SJCRH30 (cell line): ENCODE results near the gene B3GNT7. TPM values are rescaled to one million over a fixed set of nuclear protein-coding genes. Genes with fewer than 3 reads are reported as not detected.

Experiments used
- DNase-seq, 2 experiments: peaks; one replicate each; pipeline ENCODE4 v3.0.0-alpha.2; 2015 to 2020
- H3K27ac ChIP-seq: fragments of 250-450 bp; sonication (Bioruptor Pico); 2 replicates; pipeline ENCODE4 v1.5.1; 2020; ENCODE audit warnings: mild to moderate bottlenecking, moderate library complexity
- H3K27me3 ChIP-seq: fragments of 250-450 bp; sonication (Bioruptor Pico); 2 replicates; pipeline ENCODE4 v1.5.1; 2020; ENCODE audit warnings: mild to moderate bottlenecking, moderate library complexity
- H3K36me3 ChIP-seq: fragments of 250-450 bp; sonication (Bioruptor Pico); 2 replicates; pipeline ENCODE4 v1.5.1; 2020; ENCODE audit warnings: mild to moderate bottlenecking, moderate library complexity
- H3K4me1 ChIP-seq: fragments of 250-450 bp; sonication (Bioruptor Pico); 2 replicates; pipeline ENCODE4 v1.5.1; 2020; ENCODE audit warnings: mild to moderate bottlenecking, moderate library complexity
- H3K4me3 ChIP-seq: fragments of 250-450 bp; sonication (Bioruptor Pico); 2 replicates; pipeline ENCODE4 v1.5.1; 2020; ENCODE audit warnings: mild to moderate bottlenecking, moderate library complexity
- H3K9me3 ChIP-seq: fragments of 250-450 bp; sonication (Bioruptor Pico); replicated peaks from 2 replicates; pipeline ENCODE4 v1.5.1; 2020; ENCODE audit warnings: mild to moderate bottlenecking, moderate library complexity
- total RNA-seq: library from RNA; depleted of rRNA; stranded (reverse); fragments of >200 nt; shearing (Covaris generic); gene quantifications from 2 replicates; pipeline ENCODE4 v1.2.3, GENCODE V29; 2014

The B3GNT7 gene
- total RNA-seq, 1 experiment from 2014 or later = 0.04 TPM

DNA sequence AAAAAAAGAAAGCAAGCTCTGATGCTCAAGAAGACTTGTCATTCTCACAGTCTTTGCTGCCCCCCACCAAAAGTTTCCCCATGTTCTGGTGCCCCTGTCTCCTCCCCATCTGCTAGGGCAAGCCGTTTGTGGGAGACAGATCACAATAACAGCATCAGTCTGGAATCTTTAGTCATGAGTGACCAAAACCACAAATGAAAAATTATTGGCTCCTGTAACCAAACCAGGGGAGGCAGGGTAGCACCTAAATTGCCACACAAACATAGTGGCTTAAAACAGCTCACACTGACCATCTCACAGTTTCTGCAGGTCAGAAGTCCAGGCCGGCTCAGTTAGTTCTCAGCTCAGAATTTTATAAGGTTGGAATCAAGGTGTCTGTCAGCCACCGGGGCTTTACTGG, 9.1 kb upstream of the B3GNT7 start:
- no peak for DNase-seq
- Histone ChIP-seq H3K27ac (no peak overlapping the region), H3K4me1 (peaks cover 18% of the 10 kb centered on the region), H3K36me3 (no peaks in the 10 kb centered on the region), H3K9me3 (0 out of 2 replicates have a peak, but pooled peaks cover 4% of the 10 kb centered on the region), H3K4me3 (no peak overlapping the region), H3K27me3 (no peaks in the 10 kb centered on the region)

DNA sequence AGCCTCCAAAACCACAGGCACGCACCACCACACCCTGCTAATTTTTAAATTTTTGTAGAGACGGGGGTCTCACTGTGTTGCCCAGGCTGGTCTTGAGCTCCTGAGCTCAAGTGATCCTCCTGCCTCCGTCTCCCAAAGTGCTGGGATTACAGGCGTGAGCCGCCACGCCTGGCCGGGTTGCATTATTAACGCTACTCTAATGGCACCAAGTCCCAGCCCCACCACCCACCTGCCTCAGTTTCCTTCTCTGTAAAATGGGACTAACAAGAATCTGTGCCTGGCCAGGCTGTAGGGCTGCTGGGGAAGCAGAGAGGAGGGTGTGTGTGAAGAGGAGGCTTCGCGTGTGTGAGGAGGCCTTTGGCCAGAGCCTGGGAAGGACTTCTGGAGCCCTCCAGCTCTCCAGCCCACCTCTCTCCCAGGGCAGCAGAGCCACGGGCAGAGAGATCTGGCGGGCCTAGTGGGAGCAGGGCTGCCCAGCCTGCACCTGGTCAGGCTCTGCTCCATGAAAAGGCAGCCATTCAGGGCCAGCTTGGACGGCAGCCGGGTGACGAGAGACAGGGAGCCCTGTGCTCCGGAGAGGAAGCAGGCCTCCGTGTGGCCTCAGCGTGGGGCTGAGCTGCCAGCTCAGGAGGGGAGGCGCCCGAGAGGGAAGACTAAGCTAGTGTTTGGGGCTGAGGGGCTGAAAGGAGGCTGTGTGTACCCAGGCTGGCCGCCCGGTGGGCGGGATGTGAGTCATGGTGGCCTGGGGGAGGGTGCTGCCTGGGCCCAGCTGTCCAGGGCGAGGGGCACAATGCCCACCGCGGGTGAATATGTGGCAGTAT, 7.4 kb upstream of the B3GNT7 start:
- Histone ChIP-seq H3K4me3 (peak overlapping the region; percentile 7; the same call in 1 of the 2 replicates), H3K4me1 (peaks cover 18% of the 10 kb centered on the region), H3K27me3 (no peaks in the 10 kb centered on the region), H3K36me3 (no peaks in the 10 kb centered on the region), H3K27ac (peak overlapping the region; percentile 60), H3K9me3 (0 out of 2 replicates have a peak, but pooled peaks cover 4% of the 10 kb centered on the region)
- peak; percentile 86 to 90 for DNase-seq

DNA sequence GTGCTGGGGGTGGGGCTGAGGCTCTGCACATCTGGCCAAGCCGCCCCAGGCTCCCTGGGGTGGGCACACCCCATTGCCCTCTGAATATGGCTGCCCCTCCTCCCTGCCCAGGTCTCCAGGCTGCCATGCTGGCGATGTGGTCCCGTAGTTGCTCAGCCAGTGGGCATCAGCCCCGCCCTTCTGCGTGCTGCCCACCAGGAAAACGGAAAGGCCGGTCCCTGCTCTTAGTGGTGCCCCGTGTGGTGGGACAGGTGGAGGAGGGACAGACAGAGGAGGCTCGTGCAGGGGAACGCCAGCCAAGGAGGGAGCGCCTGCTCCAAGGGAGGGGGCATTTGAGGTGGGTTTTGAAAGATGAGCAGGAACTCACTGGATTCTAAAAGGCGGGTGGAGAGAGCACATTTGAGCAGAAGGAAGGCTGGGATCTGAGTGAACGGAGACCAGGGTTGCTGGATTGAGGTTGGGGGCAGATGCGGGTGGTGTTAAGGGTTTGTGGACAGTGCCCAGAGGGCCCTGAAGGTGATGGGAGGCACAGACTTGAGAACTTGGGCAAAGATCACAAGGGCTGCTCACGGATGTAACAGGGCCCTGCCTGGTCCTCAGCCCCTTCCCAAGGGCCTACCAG, 6.7 kb upstream of the B3GNT7 start:
- no peak for DNase-seq
- Histone ChIP-seq H3K9me3 (0 out of 2 replicates have a peak, but pooled peaks cover 4% of the 10 kb centered on the region), H3K4me3 (0 out of 2 replicates have a peak overlapping the region, but pooled peaks have one; percentile 7), H3K27me3 (no peaks in the 10 kb centered on the region), H3K4me1 (peaks cover 12% of the 10 kb centered on the region), H3K36me3 (no peaks in the 10 kb centered on the region), H3K27ac (peak overlapping the region; percentile 60)

DNA sequence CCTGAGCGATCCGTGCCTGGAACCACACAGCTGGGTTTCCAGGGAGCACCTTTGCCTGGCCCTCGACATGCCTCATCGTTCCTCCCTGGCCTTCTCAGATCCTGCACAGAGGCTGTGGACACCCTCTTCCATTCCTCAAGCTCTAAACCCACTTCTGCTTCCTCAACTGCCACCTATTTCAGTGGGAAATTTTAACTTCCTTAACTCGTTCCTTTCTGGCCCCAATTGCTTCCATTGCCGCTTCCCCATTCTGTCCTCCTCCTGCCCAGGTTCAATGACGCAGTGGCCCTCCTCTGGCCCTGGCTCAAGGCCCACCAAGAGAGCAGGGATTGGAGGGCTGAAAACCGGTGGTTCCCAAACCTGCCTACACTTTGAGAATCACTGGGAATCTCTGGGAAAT, 4.8 kb upstream of the B3GNT7 start:
- no peak overlapping the region for H3K27ac ChIP-seq
- H3K27me3 ChIP-seq = no peaks in the 10 kb centered on the region
- H3K4me1 ChIP-seq = peaks cover 9% of the 10 kb centered on the region
- H3K36me3 ChIP-seq = no peaks in the 10 kb centered on the region
- H3K4me3 ChIP-seq = no peak overlapping the region
- H3K9me3 ChIP-seq = no peaks in the 10 kb centered on the region
- no peak for DNase-seq

DNA sequence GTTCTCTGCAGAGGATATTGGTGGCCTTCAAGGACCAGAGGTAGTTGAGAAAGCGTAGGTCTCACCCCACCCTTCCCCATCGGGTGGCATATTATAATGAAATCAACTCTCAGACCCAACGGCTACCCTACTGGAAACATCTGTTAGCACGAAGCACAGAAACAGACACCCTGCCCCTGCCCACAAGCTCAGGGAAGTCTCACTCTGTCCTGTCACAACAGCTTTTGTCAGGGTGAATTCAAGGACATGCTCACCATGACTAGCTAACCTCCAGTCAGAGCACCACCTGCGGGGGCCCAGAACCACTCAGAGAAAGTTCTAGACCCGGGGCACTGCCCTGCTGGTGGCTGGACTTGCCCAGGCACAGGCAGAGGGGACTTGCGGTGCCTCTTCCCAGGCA, 3.5 kb upstream of the B3GNT7 start:
- H3K27ac ChIP-seq = no peak overlapping the region
- H3K9me3 ChIP-seq = no peaks in the 10 kb centered on the region
- H3K36me3 ChIP-seq = no peaks in the 10 kb centered on the region
- no peak overlapping the region for H3K4me3 ChIP-seq
- no peaks in the 10 kb centered on the region for H3K27me3 ChIP-seq
- H3K4me1 ChIP-seq = peaks cover 9% of the 10 kb centered on the region
- no peak for DNase-seq

DNA sequence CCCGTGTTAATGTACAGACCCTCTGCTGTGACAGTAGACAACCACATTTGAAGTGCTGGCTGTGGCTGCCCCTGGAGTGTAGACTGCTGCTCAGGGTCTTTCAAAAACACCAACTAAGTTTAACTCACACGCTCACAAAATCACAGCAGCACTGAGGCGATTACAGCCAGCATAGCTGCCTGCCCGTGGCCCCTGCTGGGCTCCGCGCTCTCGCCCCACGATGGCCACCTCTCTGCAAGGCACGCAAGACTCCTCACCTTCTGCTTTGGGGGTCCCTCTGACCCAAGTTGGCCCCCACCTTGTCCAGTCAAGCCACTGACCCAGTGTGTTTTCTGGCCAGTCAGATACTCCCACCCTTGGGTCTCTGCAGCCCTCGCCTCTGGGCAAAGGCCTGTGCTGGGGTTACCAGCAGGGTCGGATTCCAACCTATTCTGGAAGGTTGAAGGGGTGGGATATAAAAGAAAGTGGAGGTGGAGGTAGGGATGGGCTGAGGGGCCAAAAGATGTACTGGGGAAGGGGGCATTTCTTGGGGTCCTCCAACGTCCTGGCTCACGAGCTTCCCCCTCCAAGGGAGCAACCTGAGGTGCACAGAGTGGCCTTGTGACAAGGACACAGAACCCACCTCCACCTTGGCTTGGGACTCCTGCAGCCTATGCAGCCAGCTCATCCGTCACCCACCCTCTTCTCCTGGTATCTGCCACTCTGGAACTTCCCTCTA, 2.9 kb upstream of the B3GNT7 start:
- Histone ChIP-seq H3K4me1 (peaks cover 9% of the 10 kb centered on the region), H3K36me3 (no peaks in the 10 kb centered on the region), H3K27ac (no peak overlapping the region), H3K4me3 (no peak overlapping the region), H3K27me3 (no peaks in the 10 kb centered on the region), H3K9me3 (no peaks in the 10 kb centered on the region)
- no peak for DNase-seq

DNA sequence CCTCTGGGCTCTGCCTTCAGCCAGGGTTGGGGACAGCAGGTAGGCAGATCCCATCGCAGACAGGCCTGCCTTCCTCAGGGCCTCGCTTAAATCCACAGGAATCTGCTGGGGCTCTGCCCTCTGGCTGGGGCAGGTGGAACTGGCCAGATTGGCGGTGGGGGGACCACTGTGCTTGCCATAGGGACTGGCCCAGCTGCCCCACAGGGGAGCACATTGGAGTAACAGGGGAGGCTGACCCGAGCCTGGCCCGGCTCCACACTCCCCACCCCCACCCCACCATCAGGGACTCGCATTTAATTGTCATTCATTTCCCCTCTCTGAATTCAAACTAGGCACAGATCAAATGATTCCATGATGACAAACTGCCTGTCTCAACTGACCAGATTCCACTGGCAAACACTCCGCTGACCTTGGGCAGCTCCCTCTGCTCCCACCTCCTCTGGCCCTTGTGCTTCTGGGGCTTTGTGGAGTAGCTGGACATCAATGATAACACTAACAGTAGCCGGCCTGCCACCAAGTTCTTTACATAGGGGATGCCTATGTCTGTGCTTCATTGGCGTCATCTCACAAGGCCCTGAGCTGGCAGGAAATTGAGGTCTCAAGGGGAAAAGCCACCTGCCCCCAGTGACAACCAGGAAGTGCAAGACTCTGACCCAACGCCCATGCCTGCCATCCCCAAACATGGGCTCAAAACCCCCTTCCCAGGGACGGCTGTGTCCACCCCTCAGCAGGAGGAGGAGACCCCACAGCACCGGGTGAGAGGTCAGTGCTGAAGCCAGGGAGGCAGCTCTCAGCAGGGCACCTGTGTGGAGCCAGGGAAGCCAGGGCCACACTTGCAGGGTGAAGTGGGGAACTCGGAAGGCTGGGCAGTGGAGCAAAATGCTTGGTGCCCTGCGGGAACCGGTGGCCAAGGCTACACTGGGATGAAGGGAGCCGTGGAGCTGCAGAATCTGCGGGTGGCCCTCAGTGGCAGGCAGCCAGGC, 2.1 kb upstream of the B3GNT7 start:
- peaks cover 4% of the 10 kb centered on the region for H3K4me1 ChIP-seq
- H3K4me3 ChIP-seq = no peak overlapping the region
- no peak overlapping the region for H3K27ac ChIP-seq
- DNase-seq = no peak
- no peaks in the 10 kb centered on the region for H3K9me3 ChIP-seq
- H3K27me3 ChIP-seq = no peaks in the 10 kb centered on the region
- H3K36me3 ChIP-seq = no peaks in the 10 kb centered on the region

DNA sequence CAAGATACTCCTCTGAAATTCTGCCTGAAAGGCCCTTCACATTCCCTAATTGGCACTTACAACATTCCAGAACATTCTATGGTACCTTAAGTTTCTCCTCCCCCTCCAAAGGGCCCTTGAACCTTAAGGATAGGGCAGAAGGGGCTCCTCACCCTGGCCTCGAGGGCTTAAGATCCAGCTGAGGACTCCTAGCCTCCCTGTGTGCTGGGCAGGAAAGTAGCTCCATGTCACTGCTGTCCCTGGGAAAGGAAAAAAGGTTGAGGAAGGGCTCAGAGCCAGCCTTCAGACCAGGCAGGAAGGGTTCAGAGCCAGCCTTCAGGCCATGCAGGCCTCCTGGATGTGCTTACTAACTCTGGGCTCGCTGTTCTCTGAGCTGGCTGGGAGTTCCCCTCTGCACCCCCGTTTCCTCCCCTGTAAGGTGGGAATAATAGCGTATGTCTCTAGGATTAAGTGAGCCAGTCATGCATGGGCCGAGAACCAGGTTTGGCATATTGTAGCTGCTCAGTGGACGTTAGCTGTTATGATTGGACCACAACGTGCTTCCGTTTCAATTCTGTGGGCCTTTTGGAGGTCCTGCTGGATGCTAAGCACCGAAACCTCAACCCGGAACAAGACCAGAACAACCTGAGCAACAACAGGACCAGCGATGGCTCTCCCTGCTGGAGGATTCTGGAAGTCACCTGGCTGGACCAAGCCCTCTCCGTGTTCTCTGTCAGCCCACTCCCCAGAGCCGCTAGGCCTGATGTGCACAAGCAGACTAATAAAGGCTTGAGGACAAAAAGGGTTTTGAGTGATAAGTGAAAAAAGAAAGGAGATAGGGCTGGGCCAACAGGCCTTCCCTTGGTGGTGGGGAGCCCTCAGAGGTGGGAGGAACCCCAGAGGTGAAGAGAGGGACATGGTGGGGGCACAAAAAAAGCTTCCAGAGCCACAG, 1.0 kb upstream of the B3GNT7 start:
- no peak overlapping the region for H3K4me3 ChIP-seq
- H3K36me3 ChIP-seq = no peaks in the 10 kb centered on the region
- DNase-seq = no peak
- H3K9me3 ChIP-seq = no peaks in the 10 kb centered on the region
- H3K27me3 ChIP-seq = no peaks in the 10 kb centered on the region
- no peak overlapping the region for H3K27ac ChIP-seq
- no peaks in the 10 kb centered on the region; the same call in 1 of the 2 replicates for H3K4me1 ChIP-seq

DNA sequence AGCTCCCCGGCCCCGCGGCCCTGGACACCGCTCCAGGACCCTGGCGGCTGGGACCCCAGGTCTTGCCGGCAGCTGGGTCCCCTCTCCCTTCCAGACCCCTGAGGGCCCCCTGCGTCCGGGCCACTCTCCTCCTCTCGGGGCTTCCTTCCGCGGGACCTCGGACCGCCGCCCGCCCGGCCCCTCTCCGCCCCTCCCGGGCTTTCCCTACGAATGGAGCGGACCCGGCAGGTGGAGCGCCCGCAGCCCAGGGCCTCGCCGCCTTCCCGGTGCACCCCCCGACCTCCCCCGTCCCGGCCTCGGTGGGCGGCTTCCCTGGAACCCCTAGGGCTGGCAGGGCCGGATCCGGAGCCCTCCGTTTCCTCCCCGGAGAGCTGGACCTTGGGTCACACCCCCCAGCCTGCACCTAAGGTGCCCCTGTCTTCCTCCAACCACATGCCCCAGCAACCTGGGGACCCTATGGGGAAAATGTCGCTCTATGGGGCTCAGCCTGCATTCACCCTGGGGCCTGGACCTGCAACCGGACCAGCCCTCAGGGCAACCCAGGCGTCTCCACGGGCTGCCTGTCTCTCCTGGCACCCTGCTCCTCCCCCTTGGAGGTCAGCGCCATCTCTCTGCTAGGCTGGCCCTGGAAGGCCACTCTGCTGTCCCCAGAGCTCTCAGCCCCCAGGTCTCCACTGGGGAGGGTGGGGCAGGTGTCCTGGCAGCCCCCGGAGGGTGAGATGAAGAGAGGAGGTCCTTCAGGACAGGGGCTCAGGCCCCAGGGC, 730 bp downstream of the B3GNT7 start:
- Histone ChIP-seq H3K36me3 (no peaks in the 10 kb centered on the region), H3K4me3 (no peak overlapping the region), H3K27ac (no peak overlapping the region), H3K9me3 (no peaks in the 10 kb centered on the region), H3K27me3 (no peaks in the 10 kb centered on the region), H3K4me1 (peaks cover 6% of the 10 kb centered on the region; the same call in 1 of the 2 replicates)
- no peak for DNase-seq

DNA sequence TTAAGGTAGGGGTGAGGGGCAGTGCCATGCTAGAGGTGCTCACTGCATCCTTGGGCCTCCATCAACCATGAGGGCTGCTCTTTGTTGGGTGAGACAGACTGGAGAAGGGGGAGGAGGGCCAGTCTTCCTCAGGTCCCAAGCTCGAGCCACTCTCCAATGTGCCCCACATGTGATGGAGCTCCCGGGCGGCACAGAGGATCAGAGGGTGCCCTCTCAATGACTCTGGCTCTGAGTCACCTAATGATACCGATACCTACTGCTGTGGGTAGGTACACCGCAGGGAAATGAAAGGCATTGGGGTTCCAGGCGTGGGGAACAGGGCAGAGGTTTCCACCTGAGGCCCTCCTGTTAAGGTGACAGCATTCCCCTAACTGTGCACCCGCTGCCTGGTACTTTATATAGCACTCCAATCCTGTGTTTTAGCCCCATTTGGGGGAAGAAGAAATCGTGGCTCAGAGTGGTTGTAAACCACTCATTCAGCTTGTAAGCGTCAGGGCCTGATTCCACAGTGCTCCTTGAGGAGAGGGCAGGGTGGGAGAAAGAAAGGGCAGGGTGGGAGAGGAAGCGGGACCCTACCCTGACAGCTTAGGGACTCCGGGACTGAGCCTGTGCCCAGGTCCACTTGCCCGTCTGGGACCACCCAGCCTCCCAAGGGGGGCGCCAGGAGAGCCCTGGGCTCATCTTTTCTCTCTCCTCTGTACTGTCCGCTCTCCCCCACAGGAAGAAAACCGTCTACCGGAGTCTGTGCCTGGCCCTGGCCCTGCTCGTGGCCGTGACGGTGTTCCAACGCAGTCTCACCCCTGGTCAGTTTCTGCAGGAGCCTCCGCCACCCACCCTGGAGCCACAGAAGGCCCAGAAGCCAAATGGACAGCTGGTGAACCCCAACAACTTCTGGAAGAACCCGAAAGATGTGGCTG, 1.8 kb downstream of the B3GNT7 start:
- Histone ChIP-seq H3K27me3 (no peaks in the 10 kb centered on the region), H3K4me3 (no peak overlapping the region), H3K27ac (no peak overlapping the region), H3K4me1 (peaks cover 6% of the 10 kb centered on the region; the same call in 1 of the 2 replicates), H3K9me3 (no peaks in the 10 kb centered on the region), H3K36me3 (no peaks in the 10 kb centered on the region)
- no peak for DNase-seq

DNA sequence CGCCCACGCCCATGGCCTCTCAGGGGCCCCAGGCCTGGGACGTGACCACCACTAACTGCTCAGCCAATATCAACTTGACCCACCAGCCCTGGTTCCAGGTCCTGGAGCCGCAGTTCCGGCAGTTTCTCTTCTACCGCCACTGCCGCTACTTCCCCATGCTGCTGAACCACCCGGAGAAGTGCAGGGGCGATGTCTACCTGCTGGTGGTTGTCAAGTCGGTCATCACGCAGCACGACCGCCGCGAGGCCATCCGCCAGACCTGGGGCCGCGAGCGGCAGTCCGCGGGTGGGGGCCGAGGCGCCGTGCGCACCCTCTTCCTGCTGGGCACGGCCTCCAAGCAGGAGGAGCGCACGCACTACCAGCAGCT, 2.4 kb downstream of the B3GNT7 start:
- no peaks in the 10 kb centered on the region for H3K36me3 ChIP-seq
- H3K27me3 ChIP-seq = no peaks in the 10 kb centered on the region
- DNase-seq = no peak
- H3K4me1 ChIP-seq = peaks cover 6% of the 10 kb centered on the region; the same call in 1 of the 2 replicates
- no peaks in the 10 kb centered on the region for H3K9me3 ChIP-seq
- no peak overlapping the region for H3K27ac ChIP-seq
- no peak overlapping the region for H3K4me3 ChIP-seq

DNA sequence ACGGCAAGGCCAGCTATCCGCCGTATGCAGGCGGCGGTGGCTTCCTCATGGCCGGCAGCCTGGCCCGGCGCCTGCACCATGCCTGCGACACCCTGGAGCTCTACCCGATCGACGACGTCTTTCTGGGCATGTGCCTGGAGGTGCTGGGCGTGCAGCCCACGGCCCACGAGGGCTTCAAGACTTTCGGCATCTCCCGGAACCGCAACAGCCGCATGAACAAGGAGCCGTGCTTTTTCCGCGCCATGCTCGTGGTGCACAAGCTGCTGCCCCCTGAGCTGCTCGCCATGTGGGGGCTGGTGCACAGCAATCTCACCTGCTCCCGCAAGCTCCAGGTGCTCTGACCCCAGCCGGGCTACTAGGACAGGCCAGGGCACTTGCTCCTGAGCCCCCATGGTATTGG, 3.1 kb downstream of the B3GNT7 start:
- no peaks in the 10 kb centered on the region for H3K36me3 ChIP-seq
- H3K27ac ChIP-seq = no peak overlapping the region
- H3K9me3 ChIP-seq = no peaks in the 10 kb centered on the region
- H3K4me3 ChIP-seq = no peak overlapping the region
- peaks cover 6% of the 10 kb centered on the region; the same call in 1 of the 2 replicates for H3K4me1 ChIP-seq
- DNase-seq = no peak
- no peaks in the 10 kb centered on the region for H3K27me3 ChIP-seq
